Measurements from ENCODE around the gene AOC2.
A peak's percentile ranks its signal among the peaks of the same experiment; 100 is the strongest.
"Not testable (repeated sequence)": the region's sequence is repeated elsewhere in the genome, so short reads cannot be mapped to it uniquely, and the experiment has no call there.

The AOC2 gene

GRCh38 chr17:42853968-42854790 lies 9.8 kb downstream of the AOC2 start:
- no peak for DNase-seq (ENCODE audit: low read depth, low spot score)

DNA sequence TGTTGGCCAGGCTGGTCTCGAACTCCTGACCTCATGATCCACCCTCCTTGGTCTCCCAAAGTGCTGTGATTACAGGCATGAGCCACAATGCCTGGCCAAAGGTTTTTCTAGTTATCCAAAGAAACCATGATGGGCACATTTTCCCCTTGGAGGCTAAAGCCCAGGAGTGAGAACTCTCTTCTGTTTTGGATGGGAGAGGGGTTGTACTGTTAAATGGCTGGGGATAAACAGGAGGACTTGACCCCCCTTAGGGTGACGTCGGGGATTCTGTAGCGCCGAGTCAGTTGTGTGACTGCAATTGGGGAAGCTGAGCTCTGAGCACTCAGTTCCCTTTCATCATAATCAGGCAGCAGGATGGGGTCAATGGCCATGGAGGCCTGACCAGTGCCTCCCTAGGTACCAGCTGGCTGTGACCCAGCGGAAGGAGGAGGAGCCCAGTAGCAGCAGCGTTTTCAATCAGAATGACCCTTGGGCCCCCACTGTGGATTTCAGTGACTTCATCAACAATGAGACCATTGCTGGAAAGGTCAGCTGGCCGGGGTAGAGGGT lies 10.7 kb downstream of the AOC2 start:
- no peak for DNase-seq (ENCODE audit: low read depth, low spot score)

DNA sequence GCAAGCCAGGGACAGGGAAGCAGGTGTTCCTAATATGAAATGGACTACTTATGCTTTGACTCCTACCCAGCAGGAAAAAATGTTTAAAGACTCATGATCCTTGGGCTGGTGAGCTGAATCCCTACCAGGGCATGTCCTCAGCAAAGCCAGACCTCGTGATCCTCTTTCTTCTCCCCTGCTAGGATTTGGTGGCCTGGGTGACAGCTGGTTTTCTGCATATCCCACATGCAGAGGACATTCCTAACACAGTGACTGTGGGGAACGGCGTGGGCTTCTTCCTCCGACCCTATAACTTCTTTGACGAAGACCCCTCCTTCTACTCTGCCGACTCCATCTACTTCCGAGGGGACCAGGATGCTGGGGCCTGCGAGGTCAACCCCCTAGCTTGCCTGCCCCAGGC lies 11.7 kb downstream of the AOC2 start:
- not testable (repeated sequence) for DNase-seq (ENCODE audit: low read depth, low spot score)

- DNase-seq (ENCODE audit: low read depth, low spot score) = not testable (repeated sequence)
Measured at GRCh38 chr17:42856516-42856915, 12.1 kb downstream of the AOC2 start.

GRCh38 chr17:42857389-42857788 lies 13.0 kb downstream of the AOC2 start:
- no peak for DNase-seq (ENCODE audit: low read depth, low spot score)

DNA sequence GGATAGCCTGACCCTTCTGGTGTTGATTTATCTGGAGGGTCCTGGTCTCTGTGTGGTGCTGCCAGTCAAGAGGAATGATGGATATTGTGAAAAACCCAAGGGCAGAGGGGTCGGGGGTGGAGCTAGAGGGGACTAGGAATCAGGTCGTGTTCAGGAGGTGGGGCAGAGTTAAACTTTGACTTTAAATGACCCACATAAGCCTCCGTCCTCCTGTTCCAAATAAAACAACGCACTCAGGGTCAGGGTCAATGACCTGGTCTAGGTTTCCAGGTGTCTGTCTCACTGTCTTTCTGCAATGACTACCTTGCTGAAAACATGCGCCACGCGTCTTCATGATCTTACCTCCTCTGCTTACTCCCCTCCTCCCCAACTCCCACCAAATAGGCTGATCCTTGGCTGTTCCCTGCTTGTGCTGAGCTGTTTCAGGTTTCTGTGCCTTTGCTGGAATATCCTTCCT lies 21.3 kb downstream of the AOC2 start:
- DNase-seq (ENCODE audit: low read depth, low spot score) = no peak

- no peak for DNase-seq (ENCODE audit: low read depth, low spot score)
Measured at GRCh38 chr17:42866216-42866615, 21.8 kb downstream of the AOC2 start.

- no peak for DNase-seq (ENCODE audit: low read depth, low spot score)
Measured at GRCh38 chr17:42866631-42867575, 22.5 kb downstream of the AOC2 start.

GRCh38 chr17:42867694-42868261 lies 23.4 kb downstream of the AOC2 start:
- DNase-seq (ENCODE audit: low read depth, low spot score) = not testable (repeated sequence)

DNA sequence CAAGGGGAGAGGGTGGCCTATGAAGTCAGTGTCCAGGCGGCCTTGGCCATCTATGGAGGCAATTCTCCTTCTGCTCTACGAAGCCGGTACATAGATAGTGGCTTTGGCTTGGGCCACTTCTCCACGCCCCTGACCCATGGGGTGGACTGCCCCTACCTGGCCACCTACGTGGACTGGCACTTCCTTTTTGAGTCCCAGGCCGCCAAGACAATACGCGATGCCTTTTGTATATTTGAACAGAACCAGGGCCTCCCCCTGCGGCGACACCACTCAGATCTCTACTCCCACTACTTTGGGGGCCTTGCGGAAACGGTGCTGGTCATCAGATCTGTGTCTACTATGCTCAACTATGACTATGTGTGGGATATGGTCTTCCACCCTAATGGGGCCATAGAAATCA lies 24.0 kb downstream of the AOC2 start:
- DNase-seq (ENCODE audit: low read depth, low spot score) = no peak

DNA sequence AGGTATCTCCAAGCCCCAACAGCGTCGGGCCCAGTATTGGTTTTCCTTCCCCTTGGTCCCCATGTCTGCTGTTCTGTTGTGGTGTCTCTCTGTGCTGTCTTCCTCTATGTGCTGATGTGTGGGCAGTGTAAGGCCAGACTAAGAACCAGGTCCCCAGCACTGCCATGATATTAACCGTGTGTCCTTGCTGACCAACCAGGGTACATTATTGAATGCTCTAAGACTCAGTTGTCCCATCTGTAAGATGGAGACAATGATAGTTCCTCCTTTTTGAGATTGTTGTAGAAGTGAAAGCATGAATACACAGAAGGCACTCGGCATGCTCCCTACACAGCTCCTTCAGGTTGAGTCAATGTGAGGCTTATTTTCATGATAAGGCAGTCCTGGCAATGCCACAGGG lies 27.3 kb downstream of the AOC2 start:
- no peak for DNase-seq (ENCODE audit: low read depth, low spot score)

GRCh38 chr17:42872251-42872965 lies 28.0 kb downstream of the AOC2 start:
- peak; percentile 43 for DNase-seq (ENCODE audit: low read depth, low spot score)

- no peak for DNase-seq (ENCODE audit: low read depth, low spot score)
Measured at GRCh38 chr17:42873315-42873714, 28.9 kb downstream of the AOC2 start.

DNA sequence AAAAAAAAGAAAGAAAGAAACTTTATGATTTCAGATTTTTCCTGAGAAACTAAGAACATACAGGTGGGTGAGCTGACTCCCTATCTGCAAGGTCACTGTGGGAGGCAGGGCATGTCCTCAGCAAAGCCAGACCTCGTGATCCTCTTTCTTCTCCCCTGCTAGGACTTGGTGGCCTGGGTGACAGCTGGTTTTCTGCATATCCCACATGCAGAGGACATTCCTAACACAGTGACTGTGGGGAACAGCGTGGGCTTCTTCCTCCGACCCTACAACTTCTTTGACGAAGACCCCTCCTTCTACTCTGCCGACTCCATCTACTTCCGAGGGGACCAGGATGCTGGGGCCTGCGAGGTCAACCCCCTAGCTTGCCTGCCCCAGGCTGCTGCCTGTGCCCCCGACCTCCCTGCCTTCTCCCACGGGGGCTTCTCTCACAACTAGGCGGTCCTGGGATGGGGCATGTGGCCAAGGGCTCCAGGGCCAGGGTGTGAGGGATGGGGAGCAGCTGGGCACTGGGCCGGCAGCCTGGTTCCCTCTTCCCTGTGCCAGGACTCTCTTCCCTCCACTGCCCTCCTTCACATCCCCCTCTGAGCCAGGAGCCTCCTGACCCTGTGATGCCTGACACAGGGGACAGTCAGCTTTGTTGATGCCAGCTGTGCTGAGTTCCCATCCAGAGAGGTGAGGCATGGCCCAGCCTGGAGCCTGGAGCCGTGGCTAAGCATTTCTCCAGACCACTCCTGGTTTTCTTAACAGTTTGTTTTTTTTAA lies 29.7 kb downstream of the AOC2 start:
- DNase-seq (ENCODE audit: low read depth, low spot score) = not testable (repeated sequence)

- no peak for DNase-seq (ENCODE audit: low read depth, low spot score)
Measured at GRCh38 chr17:42877037-42877436, 32.7 kb downstream of the AOC2 start.

GRCh38 chr17:42878123-42878880 lies 33.9 kb downstream of the AOC2 start:
- DNase-seq (ENCODE audit: low read depth, low spot score) = no peak

GRCh38 chr17:42878924-42879595 lies 34.7 kb downstream of the AOC2 start:
- no peak for DNase-seq (ENCODE audit: low read depth, low spot score)

GRCh38 chr17:42879596-42879985 lies 35.2 kb downstream of the AOC2 start:
- DNase-seq (ENCODE audit: low read depth, low spot score) = peak; percentile 38

GRCh38 chr17:42880776-42881310 lies 36.5 kb downstream of the AOC2 start:
- DNase-seq (ENCODE audit: low read depth, low spot score) = no peak
